NCI-H2196 (cell line): ENCODE measurements around the gene STXBP1.
"Not testable (repeated sequence)": the region's sequence is repeated elsewhere in the genome, so short reads cannot be mapped to it uniquely, and the experiment has no call there.

Experiments
- DNase-seq: peaks from one replicate; lab custom pipeline; 2025; ENCODE audit not compliant: unreplicated experiment; lab: John Stamatoyannopoulos, UW

STXBP1 gene

GRCh38 chr9:127577194-127577593 lies 34.9 kb upstream of the STXBP1 start:
- DNase-seq, result not testable (repeated sequence)

- no peak for DNase-seq
These were observed 33.5 kb upstream of the STXBP1 start for GRCh38 chr9:127578627-127578951.

GRCh38 chr9:127578952-127579853 lies 32.9 kb upstream of the STXBP1 start:
- peak; percentile 87 for DNase-seq

GRCh38 chr9:127580366-127580765 lies 31.7 kb upstream of the STXBP1 start:
- DNase-seq, result no peak

GRCh38 chr9:127580879-127581475 lies 31.1 kb upstream of the STXBP1 start:
- DNase-seq, result no peak

- not testable (repeated sequence) for DNase-seq
These were observed 27.6 kb upstream of the STXBP1 start for GRCh38 chr9:127584474-127584805.

GRCh38 chr9:127585161-127585819 lies 26.8 kb upstream of the STXBP1 start:
- no peak for DNase-seq

- no peak for DNase-seq
These were observed 26.0 kb upstream of the STXBP1 start for GRCh38 chr9:127586096-127586495.

- peak; percentile 83 for DNase-seq
These were observed 25.5 kb upstream of the STXBP1 start for GRCh38 chr9:127586537-127586936.

- no peak for DNase-seq
These were observed 24.1 kb upstream of the STXBP1 start for GRCh38 chr9:127587966-127588365.

- no peak for DNase-seq
These were observed 23.2 kb upstream of the STXBP1 start for GRCh38 chr9:127588740-127589506.

GRCh38 chr9:127589955-127590370 lies 22.1 kb upstream of the STXBP1 start:
- DNase-seq, result peak; percentile 79

GRCh38 chr9:127595611-127596010 lies 16.5 kb upstream of the STXBP1 start:
- DNase-seq, result no peak

GRCh38 chr9:127598839-127599549 lies 13.1 kb upstream of the STXBP1 start:
- DNase-seq, result no peak

- DNase-seq, result no peak
These were observed 12.6 kb upstream of the STXBP1 start for GRCh38 chr9:127599550-127599891.

GRCh38 chr9:127603226-127603625 lies 8.9 kb upstream of the STXBP1 start:
- no peak for DNase-seq

- DNase-seq, result no peak
These were observed 6.0 kb upstream of the STXBP1 start for GRCh38 chr9:127606043-127606442.

- DNase-seq, result peak; percentile 94
These were observed 3.7 kb upstream of the STXBP1 start for GRCh38 chr9:127608104-127608966.

- DNase-seq, result no peak
These were observed 526 bp upstream of the STXBP1 start for GRCh38 chr9:127611603-127611898.

- DNase-seq, result no peak
These were observed 984 bp downstream of the STXBP1 start for GRCh38 chr9:127612939-127613582.
